Parathyroid adenoma (tissue), 2 donors: ENCODE measurements around the gene CTCFL.

Experiments used
- H2AFZ ChIP-seq: fragments of 300-600 bp; sonication (generic); one replicate; pipeline ENCODE4 v1.7.0; 2017; ENCODE audit warnings: antibody characterized with exemption, mild to moderate bottlenecking
- H3K27ac ChIP-seq: fragments of 300-600 bp; sonication (generic); one replicate; pipeline ENCODE4 v1.7.0; 2017
- H3K27me3 ChIP-seq: fragments of 300-600 bp; sonication (generic); one replicate; pipeline ENCODE4 v1.7.0; 2017; ENCODE audit warnings: low read length; ENCODE audit not compliant: control insufficient read depth, insufficient read depth
- H3K36me3 ChIP-seq: fragments of 300-600 bp; sonication (generic); one replicate; pipeline ENCODE4 v1.7.0; 2017; ENCODE audit warnings: low read length; ENCODE audit not compliant: control insufficient read depth, insufficient read depth
- H3K4me1 ChIP-seq: fragments of 300-600 bp; sonication (generic); one replicate; pipeline ENCODE4 v1.7.0; 2017; ENCODE audit warnings: control low read depth
- H3K4me2 ChIP-seq: fragments of 300-600 bp; sonication (generic); one replicate; pipeline ENCODE4 v1.7.0; 2017; ENCODE audit warnings: low read length
- H3K4me3 ChIP-seq: fragments of 300-600 bp; sonication (generic); one replicate; pipeline ENCODE4 v1.7.0; 2017; ENCODE audit warnings: low read depth, low read length
- H3K79me2 ChIP-seq: fragments of 300-600 bp; sonication (generic); one replicate; pipeline ENCODE4 v1.7.0; 2017; ENCODE audit warnings: control low read depth
- H3K9ac ChIP-seq: fragments of 300-600 bp; sonication (generic); one replicate; pipeline ENCODE4 v1.7.0; 2017; ENCODE audit warnings: mild to moderate bottlenecking
- H3K9me3 ChIP-seq: fragments of 300-600 bp; sonication (generic); one replicate; pipeline ENCODE4 v1.7.0; 2017; ENCODE audit warnings: low read length; ENCODE audit not compliant: control insufficient read depth
- TF ChIP-seq, protein P1 (sequence below): fragments of 300-600 bp; sonication (generic); IDR thresholded peaks from one replicate; pipeline ENCODE4 v1.7.0; 2017; ENCODE audit warnings: antibody characterized with exemption, mild to moderate bottlenecking
- donor health status: primary hyperparathyroidism.

CTCFL gene

DNA sequence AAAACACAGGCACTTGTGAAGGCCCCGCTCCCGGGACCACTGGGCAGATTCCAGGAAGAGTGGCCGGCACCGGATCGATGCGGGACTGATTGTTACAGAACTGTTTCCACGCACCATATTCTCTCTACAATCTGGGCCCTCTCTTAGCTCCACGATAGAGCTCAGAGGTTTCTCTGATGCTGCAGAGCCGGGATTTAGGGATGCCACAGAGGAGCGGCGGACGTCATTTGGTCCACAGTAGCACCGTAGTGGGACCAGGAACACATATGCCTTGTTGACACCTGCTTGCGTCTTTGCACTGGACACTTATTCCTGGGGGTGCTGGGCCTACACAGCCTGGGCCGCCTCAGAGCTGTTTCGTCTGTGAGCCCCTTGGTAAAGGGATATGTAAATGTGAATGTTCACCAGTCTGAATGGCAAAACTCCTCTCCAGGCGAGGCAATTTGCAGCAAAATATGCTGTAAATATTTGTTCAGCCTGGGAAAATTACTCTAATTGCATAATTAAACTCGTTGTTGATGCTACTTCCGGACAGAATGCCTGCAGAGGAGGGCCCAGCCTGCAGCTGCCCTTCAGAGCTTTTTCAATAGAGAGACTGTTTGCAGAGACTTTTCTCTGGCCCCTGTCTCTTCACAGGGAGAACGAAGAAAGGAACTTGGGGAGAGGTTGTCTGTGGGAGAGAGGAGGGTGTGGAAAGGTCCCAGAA is 45.4 kb upstream of the CTCFL start:
- no peaks in the 10 kb centered on the region for H3K9me3 ChIP-seq
- H3K79me2 ChIP-seq = no peaks in the 10 kb centered on the region
- no peaks in the 10 kb centered on the region for H3K36me3 ChIP-seq
- H3K4me2 ChIP-seq = no peak overlapping the region
- no peak overlapping the region for H2AFZ ChIP-seq
- peaks cover 7% of the 10 kb centered on the region for H3K4me1 ChIP-seq
- no peak overlapping the region for H3K9ac ChIP-seq
- H3K27ac ChIP-seq = no peak overlapping the region
- TF ChIP-seq, protein P1, sequence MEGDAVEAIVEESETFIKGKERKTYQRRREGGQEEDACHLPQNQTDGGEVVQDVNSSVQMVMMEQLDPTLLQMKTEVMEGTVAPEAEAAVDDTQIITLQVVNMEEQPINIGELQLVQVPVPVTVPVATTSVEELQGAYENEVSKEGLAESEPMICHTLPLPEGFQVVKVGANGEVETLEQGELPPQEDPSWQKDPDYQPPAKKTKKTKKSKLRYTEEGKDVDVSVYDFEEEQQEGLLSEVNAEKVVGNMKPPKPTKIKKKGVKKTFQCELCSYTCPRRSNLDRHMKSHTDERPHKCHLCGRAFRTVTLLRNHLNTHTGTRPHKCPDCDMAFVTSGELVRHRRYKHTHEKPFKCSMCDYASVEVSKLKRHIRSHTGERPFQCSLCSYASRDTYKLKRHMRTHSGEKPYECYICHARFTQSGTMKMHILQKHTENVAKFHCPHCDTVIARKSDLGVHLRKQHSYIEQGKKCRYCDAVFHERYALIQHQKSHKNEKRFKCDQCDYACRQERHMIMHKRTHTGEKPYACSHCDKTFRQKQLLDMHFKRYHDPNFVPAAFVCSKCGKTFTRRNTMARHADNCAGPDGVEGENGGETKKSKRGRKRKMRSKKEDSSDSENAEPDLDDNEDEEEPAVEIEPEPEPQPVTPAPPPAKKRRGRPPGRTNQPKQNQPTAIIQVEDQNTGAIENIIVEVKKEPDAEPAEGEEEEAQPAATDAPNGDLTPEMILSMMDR = no peak
- no peaks in the 10 kb centered on the region for H3K27me3 ChIP-seq
- no peak overlapping the region for H3K4me3 ChIP-seq

DNA sequence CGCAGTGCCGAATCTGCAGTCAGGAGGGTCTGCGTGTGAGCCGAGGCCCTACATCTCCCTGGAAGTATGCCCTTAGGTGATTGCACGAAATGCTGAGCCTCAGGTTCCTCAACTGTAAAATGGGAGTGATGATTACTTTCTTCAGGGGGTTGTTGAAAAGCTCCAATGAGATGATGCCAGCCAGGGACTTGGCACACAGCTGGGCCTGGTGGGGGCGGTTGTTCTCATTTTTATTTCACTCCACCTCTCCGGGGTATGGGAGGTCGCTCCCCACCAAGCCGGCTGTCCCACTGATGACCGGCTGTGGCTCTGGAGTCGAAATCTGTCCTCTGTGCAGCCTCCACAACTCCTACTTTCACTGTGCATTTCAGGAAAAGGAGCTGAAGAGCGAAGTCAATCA is 44.0 kb upstream of the CTCFL start:
- no peak overlapping the region for H3K4me2 ChIP-seq
- H3K27me3 ChIP-seq = no peaks in the 10 kb centered on the region
- H3K36me3 ChIP-seq = no peaks in the 10 kb centered on the region
- no peaks in the 10 kb centered on the region for H3K9me3 ChIP-seq
- H3K4me3 ChIP-seq = no peak overlapping the region
- peaks cover 7% of the 10 kb centered on the region for H3K4me1 ChIP-seq
- H3K79me2 ChIP-seq = no peaks in the 10 kb centered on the region
- H3K9ac ChIP-seq = no peak overlapping the region
- TF ChIP-seq, protein P1 = no peak
- H2AFZ ChIP-seq = no peak overlapping the region
- no peak overlapping the region for H3K27ac ChIP-seq

DNA sequence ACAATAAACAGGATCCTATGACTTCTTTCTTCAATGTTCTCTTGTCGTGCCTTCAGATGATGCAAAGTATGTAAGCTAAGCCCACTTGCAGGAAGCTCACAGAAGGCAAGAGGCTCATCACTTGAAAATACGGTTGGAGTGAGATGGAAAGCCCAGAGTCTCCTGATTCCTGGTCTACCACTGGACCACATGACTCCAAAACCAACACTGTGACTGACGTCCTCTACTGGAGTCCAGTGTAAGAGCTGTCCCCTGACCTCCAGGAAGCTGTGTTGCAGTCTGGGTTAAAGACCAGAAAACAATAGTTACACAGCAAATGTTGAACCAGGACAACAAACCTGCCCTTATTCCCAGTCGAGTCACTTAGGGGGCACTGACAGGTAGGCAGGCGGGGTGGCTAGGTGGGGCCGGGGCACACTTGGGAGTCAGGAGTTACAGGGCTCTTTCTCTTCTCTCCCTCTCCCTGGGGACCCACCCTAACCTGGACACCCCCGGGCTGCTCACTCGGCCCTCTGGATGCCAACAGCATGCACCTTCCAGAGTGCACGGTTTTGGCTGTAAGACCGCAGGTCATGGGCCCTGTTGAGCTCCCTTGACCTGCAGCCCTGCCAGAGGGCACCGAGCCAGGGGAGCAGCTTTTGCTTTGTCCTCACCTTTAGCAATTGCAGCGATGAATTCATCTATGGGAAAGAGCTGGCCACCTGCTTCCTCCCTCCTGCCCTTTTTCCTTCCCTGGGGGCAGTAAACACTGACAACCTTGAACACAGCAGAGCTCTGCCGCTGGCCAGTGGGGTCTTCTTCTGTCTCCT is 43.4 kb upstream of the CTCFL start:
- Histone ChIP-seq H2AFZ (no peak overlapping the region), H3K9ac (no peak overlapping the region), H3K4me2 (no peak overlapping the region), H3K4me3 (no peak overlapping the region), H3K79me2 (no peaks in the 10 kb centered on the region), H3K27ac (no peak overlapping the region), H3K4me1 (peaks cover 7% of the 10 kb centered on the region), H3K9me3 (no peaks in the 10 kb centered on the region), H3K36me3 (no peaks in the 10 kb centered on the region), H3K27me3 (no peaks in the 10 kb centered on the region)
- TF ChIP-seq, protein P1 = no peak

DNA sequence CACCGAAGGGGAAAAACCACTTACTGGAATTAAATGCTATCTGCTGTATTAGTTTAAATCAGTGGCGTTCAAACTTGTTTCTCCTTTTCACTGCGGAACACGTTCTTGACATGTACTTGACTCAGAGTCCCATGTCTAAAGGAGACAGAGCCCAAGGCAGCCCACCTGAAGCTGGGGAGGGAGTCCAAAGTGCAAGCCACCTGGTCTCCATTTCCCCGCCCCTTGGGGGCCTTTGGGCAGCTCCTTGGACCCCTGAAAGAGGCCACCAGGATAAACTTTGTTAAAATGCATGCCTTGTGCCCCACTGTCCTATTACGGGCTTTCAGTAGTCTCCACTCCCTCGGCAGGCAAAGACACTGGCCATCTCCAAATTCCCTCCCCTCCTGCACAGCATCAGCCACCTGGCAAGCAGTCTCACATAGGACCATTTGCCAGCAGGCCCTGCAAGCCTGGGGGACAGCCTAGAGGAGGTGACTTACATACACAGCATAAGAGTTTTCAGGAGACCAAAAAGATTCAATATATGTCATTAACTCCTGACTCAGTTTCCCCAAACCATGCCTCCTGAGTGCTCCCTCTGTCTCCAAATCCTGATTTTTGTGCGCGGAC is 42.6 kb upstream of the CTCFL start:
- no peaks in the 10 kb centered on the region for H3K36me3 ChIP-seq
- peaks cover 7% of the 10 kb centered on the region for H3K4me1 ChIP-seq
- no peak overlapping the region for H3K27ac ChIP-seq
- H3K79me2 ChIP-seq = no peaks in the 10 kb centered on the region
- no peaks in the 10 kb centered on the region for H3K27me3 ChIP-seq
- H3K4me2 ChIP-seq = no peak overlapping the region
- TF ChIP-seq, protein P1 = no peak
- H3K9me3 ChIP-seq = no peaks in the 10 kb centered on the region
- no peak overlapping the region for H3K9ac ChIP-seq
- H3K4me3 ChIP-seq = no peak overlapping the region
- H2AFZ ChIP-seq = no peak overlapping the region
